Loucy (cell line): ENCODE measurements around the gene POU2F2.

Experiments
- EZH2phosphoT487 ChIP-seq: fragments of 200-600 bp; IDR thresholded peaks from 2 replicates; pipeline ENCODE4 v1.6.1; 2018; ENCODE audit warnings: antibody characterized with exemption, mild to moderate bottlenecking, moderate library complexity, borderline replicate concordance
- TF ChIP-seq, protein P1 (sequence below): fragments of 200-600 bp; sonication (generic); conservative IDR thresholded peaks from 2 replicates; pipeline ENCODE4 v1.5.1; 2014; ENCODE audit warnings: mild to moderate bottlenecking, antibody characterized with exemption, low read length

DNA sequence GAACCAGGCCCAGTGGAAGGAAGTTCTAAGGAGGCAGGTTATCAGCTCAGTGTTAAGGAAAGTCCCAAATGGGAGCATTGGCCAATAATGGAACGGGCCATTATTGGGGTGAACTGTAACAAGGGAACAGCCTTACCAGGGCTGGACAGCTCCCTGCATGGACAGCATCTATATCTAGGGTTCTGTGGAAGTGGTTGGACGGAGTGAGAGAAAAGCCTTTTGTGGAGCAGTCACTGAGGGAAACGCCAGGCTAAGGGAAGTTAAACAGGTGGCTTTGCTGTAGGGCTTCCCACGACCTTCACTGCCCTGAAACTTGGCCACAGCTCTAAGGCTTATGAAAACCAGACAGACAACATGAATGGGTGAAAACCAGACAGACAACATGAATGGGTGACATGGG is 17.0 kb downstream of the POU2F2 start:
- TF ChIP-seq, protein P1, sequence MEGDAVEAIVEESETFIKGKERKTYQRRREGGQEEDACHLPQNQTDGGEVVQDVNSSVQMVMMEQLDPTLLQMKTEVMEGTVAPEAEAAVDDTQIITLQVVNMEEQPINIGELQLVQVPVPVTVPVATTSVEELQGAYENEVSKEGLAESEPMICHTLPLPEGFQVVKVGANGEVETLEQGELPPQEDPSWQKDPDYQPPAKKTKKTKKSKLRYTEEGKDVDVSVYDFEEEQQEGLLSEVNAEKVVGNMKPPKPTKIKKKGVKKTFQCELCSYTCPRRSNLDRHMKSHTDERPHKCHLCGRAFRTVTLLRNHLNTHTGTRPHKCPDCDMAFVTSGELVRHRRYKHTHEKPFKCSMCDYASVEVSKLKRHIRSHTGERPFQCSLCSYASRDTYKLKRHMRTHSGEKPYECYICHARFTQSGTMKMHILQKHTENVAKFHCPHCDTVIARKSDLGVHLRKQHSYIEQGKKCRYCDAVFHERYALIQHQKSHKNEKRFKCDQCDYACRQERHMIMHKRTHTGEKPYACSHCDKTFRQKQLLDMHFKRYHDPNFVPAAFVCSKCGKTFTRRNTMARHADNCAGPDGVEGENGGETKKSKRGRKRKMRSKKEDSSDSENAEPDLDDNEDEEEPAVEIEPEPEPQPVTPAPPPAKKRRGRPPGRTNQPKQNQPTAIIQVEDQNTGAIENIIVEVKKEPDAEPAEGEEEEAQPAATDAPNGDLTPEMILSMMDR: no peak
- TF ChIP-seq EZH2phosphoT487: no peak
